Astrocyte (in vitro differentiated cells and primary cell): ENCODE data around the gene SERPINA10.

Experiments used
- CTCF ChIP-seq: IDR thresholded peaks from 2 replicates; pipeline ENCODE4 v1.5.1; 2011; ENCODE audit warnings: low read depth, mild to moderate bottlenecking, inconsistent platforms, low read length, moderate library complexity; ENCODE audit not compliant: insufficient read depth
- EZH2 ChIP-seq: IDR thresholded peaks from 2 replicates; pipeline ENCODE4 v1.6.1; 2012; ENCODE audit warnings: mild to moderate bottlenecking, low read length, inconsistent platforms; ENCODE audit not compliant: insufficient read depth

- TF ChIP-seq CTCF (no peak), EZH2 (no peak)
These were observed 8.8 kb downstream of the SERPINA10 start for GRCh38 chr14:94284221-94284620.
